ENCODE results near the gene KRTAP5-2. TPM values are rescaled to one million over a fixed set of nuclear protein-coding genes. Genes with fewer than 3 reads are reported as not detected.

KRTAP5-2 gene
- total RNA-seq, 4 donors from 2014 or later, result not detected

GRCh38 chr11:1643146-1643690 is 45.1 kb upstream of the KRTAP5-2 start:
- no peak for DNase-seq
- intact Hi-C loops (cut with DNase I; ENCODE audit: low total_unique reads) (no loop called here), in situ Hi-C loops (cut with MboI; ENCODE audit: low pct_ligation_motif_present in 1 of 4, low pct_unique_long_range_greater_than_20kb in 1 of 4, low sequenced_read_pairs in 3 of 4) (no loop called here)
- no peak for TF ChIP-seq POLR2A (IDR thresholded peaks at IDR 0.05)
- no peaks in the 10 kb centered on the region for H3K36me3 ChIP-seq
- peaks cover 19% of the 10 kb centered on the region for H3K27me3 ChIP-seq
- 95% methylated on average over 18 of the region's 20 CpGs; no CpG with 5 or more reads in 1 of the 2 donors for WGBS, 2 donors (ENCODE audit: low coverage in 1 of 2)
- no peak overlapping the region for H3K27ac ChIP-seq
- H3K4me3 ChIP-seq, result no peak overlapping the region
- H3K4me1 ChIP-seq, result peaks cover 0 to 19% (median 10%) of the 10 kb centered on the region in 4 donors
- H3K9me3 ChIP-seq, result no peaks in the 10 kb centered on the region

GRCh38 chr11:1642288-1643145 is 44.4 kb upstream of the KRTAP5-2 start:
- Histone ChIP-seq H3K4me1 (peaks cover 0 to 22% (median 10%) of the 10 kb centered on the region in 4 donors), H3K36me3 (no peaks in the 10 kb centered on the region), H3K27ac (no peak overlapping the region), H3K27me3 (peaks cover 19% of the 10 kb centered on the region), H3K4me3 (no peak overlapping the region), H3K9me3 (no peaks in the 10 kb centered on the region)
- in situ Hi-C loops (cut with MboI; ENCODE audit: low pct_ligation_motif_present in 1 of 4, low pct_unique_long_range_greater_than_20kb in 1 of 4, low sequenced_read_pairs in 3 of 4), result no loop called here
- DNase-seq, result no peak
- intact Hi-C loops (cut with DNase I; ENCODE audit: low total_unique reads), result no loop called here
- no peak for TF ChIP-seq CTCF (IDR thresholded peaks at IDR 0.05)
- TF ChIP-seq POLR2A (IDR thresholded peaks at IDR 0.05), result no peak
- no peak for TF ChIP-seq EP300 (IDR thresholded peaks at IDR 0.05; ENCODE audit: low read depth)
- no peak for TF ChIP-seq POLR2AphosphoS5 (IDR thresholded peaks at IDR 0.05)
- WGBS, 2 donors (ENCODE audit: low coverage in 1 of 2), result 86% methylated on average over 20 of the region's 29 CpGs; no CpG with 5 or more reads in 1 of the 2 donors

GRCh38 chr11:1641096-1641495 is 43.0 kb upstream of the KRTAP5-2 start:
- Histone ChIP-seq H3K4me1 (peaks cover 0 to 22% (median 10%) of the 10 kb centered on the region in 4 donors), H3K4me3 (no peak overlapping the region), H3K36me3 (no peaks in the 10 kb centered on the region), H3K27ac (no peak overlapping the region), H3K9me3 (no peaks in the 10 kb centered on the region), H3K27me3 (peaks cover 22% of the 10 kb centered on the region)
- in situ Hi-C loops (cut with MboI; ENCODE audit: low pct_ligation_motif_present in 1 of 4, low pct_unique_long_range_greater_than_20kb in 1 of 4, low sequenced_read_pairs in 3 of 4), result no loop called here
- intact Hi-C loops (cut with DNase I; ENCODE audit: low total_unique reads), result no loop called here
- 87% methylated on average over 15 of the region's 15 CpGs; no CpG with 5 or more reads in 1 of the 2 donors for WGBS, 2 donors (ENCODE audit: low coverage in 1 of 2)
- DNase-seq, result no peak
- TF ChIP-seq CTCF (IDR thresholded peaks at IDR 0.05) (no peak), POLR2AphosphoS5 (IDR thresholded peaks at IDR 0.05) (no peak), POLR2A (IDR thresholded peaks at IDR 0.05) (no peak), EP300 (IDR thresholded peaks at IDR 0.05; ENCODE audit: low read depth) (no peak)

GRCh38 chr11:1640076-1640946 is 42.2 kb upstream of the KRTAP5-2 start:
- WGBS, 2 donors (ENCODE audit: low coverage in 1 of 2), result 58% methylated on average over 32 of the region's 32 CpGs; no CpG with 5 or more reads in 1 of the 2 donors

More at GRCh38 chr11:1640076-1640946, 42.2 kb upstream of the KRTAP5-2 start:
- in situ Hi-C loops (cut with MboI; ENCODE audit: low pct_ligation_motif_present in 1 of 4, low pct_unique_long_range_greater_than_20kb in 1 of 4, low sequenced_read_pairs in 3 of 4), result no loop called here
- Histone ChIP-seq H3K4me3 (no peak overlapping the region), H3K27me3 (peaks cover 22% of the 10 kb centered on the region), H3K4me1 (peaks cover 0 to 22% (median 10%) of the 10 kb centered on the region in 4 donors), H3K9me3 (no peaks in the 10 kb centered on the region), H3K36me3 (no peaks in the 10 kb centered on the region), H3K27ac (peak overlapping the region in 1 of 4 donors; percentile 63)
- DNase-seq, result peak; percentile 38
- TF ChIP-seq POLR2AphosphoS5 (IDR thresholded peaks at IDR 0.05) (no peak), EP300 (IDR thresholded peaks at IDR 0.05; ENCODE audit: low read depth) (no peak), CTCF (IDR thresholded peaks at IDR 0.05) (peak; percentile 55 to 83 (median 77)), POLR2A (IDR thresholded peaks at IDR 0.05) (no peak)
- intact Hi-C loops (cut with DNase I; ENCODE audit: low total_unique reads), result no loop called here
